HCT116 (cell line): ENCODE results near the gene FAR2. TPM values are rescaled to one million over a fixed set of nuclear protein-coding genes. Genes with fewer than 3 reads are reported as not detected.

ENCODE experiments used
- ATAC-seq: fragments of 200-7000 bp; cut with Tn5 transposase; 2 replicates; pipeline ENCODE4 v1.9.1; 2020; ENCODE audit warnings: mild to moderate bottlenecking, moderate library complexity
- BruUV-seq: library from RNA; stranded (reverse); fragments of 400-500 nt; replicated peaks from 2 replicates; lab custom pipeline; 2021; lab: Mats Ljungman, UMichigan
- CTCF ChIA-PET: fragments of 300-600 bp; sonication (Branson Sonifier 250); formaldehyde crosslinking; loops from one replicate; lab custom pipeline; 2021; ENCODE audit warnings: antibody characterized with exemption; lab: Charles Lee
- POLR2A ChIA-PET: fragments of 300-600, 350-600 bp; sonication (Branson Sonifier 250); formaldehyde crosslinking; loops from one replicate; lab custom pipeline; 2021; ENCODE audit warnings: antibody characterized with exemption; lab: Charles Lee
- RAD21 ChIA-PET, 2 experiments: fragments of 300-600 bp; sonication (Branson Sonifier 250); formaldehyde crosslinking; loops; one replicate each; lab custom pipeline; 2023; ENCODE audit warnings: low total read pairs in 2 of 2; ENCODE audit not compliant: uncharacterized antibody in 2 of 2, unreplicated experiment in 2 of 2, low non-redundant PET in 1 of 2; lab: Charles Lee
- DNase-seq: peaks from one replicate; pipeline ENCODE4 v3.0.0-alpha.2; 2010; ENCODE audit warnings: low read depth, low spot score
- H2AFZ ChIP-seq: fragments of 200-600 bp; shearing (Covaris generic), sonication (generic); 2 replicates; pipeline ENCODE4 v1.6.1; 2017; ENCODE audit warnings: low read depth, mixed run types, mixed read lengths, antibody characterized with exemption, low read length; ENCODE audit not compliant: poor library complexity, severe bottlenecking
- H3K27ac ChIP-seq: 2 replicates; pipeline ENCODE4 v1.5.1; 2012; ENCODE audit warnings: low read depth, low read length
- H3K27me3 ChIP-seq: fragments of 200-600 bp; sonication (generic); 2 replicates; pipeline ENCODE4 v1.6.1; 2016; ENCODE audit warnings: mixed run types, low read length, mixed read lengths; ENCODE audit not compliant: insufficient read depth
- H3K36me3 ChIP-seq, 2 experiments: fragments of 200-500 bp in 1 of 2; fragments of 200-600 bp in 1 of 2; sonication (Bioruptor generic) in 1 of 2; sonication (generic) in 1 of 2; 2 replicates each; pipeline versions ENCODE4 v1.5.1 to v1.6.1; 2014 to 2016; ENCODE audit warnings: low read length in 2 of 2, inconsistent platforms in 1 of 2, mixed read lengths in 1 of 2, mixed run types in 1 of 2; ENCODE audit not compliant: insufficient read depth in 2 of 2, control insufficient read depth in 1 of 2
- H3K4me1 ChIP-seq, 2 experiments: fragments of 200-600 bp in 1 of 2; sonication (generic) in 1 of 2; 2 replicates each; pipeline versions ENCODE4 v1.5.1 to v1.6.1; 2012 to 2017; ENCODE audit warnings: low read length in 2 of 2, inconsistent platforms in 1 of 2, mild to moderate bottlenecking in 1 of 2, mixed read lengths in 1 of 2, mixed run types in 1 of 2, moderate library complexity in 1 of 2; ENCODE audit not compliant: insufficient read depth in 2 of 2, control insufficient read depth in 1 of 2
- H3K4me2 ChIP-seq: fragments of 200-600 bp; sonication (generic); 2 replicates; pipeline ENCODE4 v1.6.1; 2017; ENCODE audit warnings: mixed run types, low read length, mixed read lengths
- H3K4me3 ChIP-seq, 2 experiments: fragments of 200-600 bp in 1 of 2; sonication (generic) in 1 of 2; replicated peaks in 1 of 2; 2 replicates each; pipeline ENCODE4 v1.5.1; 2011 to 2016; ENCODE audit warnings: low read length in 2 of 2, control low read depth in 1 of 2, low read depth in 1 of 2, mild to moderate bottlenecking in 1 of 2, mixed read lengths in 1 of 2, mixed run types in 1 of 2
- H3K79me2 ChIP-seq: fragments of 200-600 bp; sonication (generic); 2 replicates; pipeline ENCODE4 v1.6.1; 2017; ENCODE audit warnings: mild to moderate bottlenecking, mixed run types, low read length, moderate library complexity, mixed read lengths; ENCODE audit not compliant: insufficient read depth
- H3K9ac ChIP-seq: fragments of 200-600 bp; sonication (generic); 2 replicates; pipeline ENCODE4 v1.6.1; 2016; ENCODE audit warnings: low read length, mixed read lengths
- H3K9me2 ChIP-seq: fragments of 200-600 bp; sonication (generic), shearing (Covaris generic); 2 replicates; pipeline ENCODE4 v1.6.1; 2017; ENCODE audit warnings: mixed run types, mild to moderate bottlenecking, moderate library complexity; ENCODE audit not compliant: insufficient read depth
- H3K9me3 ChIP-seq, 2 experiments: fragments of 200-500 bp in 1 of 2; fragments of 200-600 bp in 1 of 2; sonication (Bioruptor generic) in 1 of 2; sonication (generic) in 1 of 2; 2 replicates each; pipeline ENCODE4 v1.6.1; 2014 to 2017; ENCODE audit warnings: low read length in 2 of 2, mixed read lengths in 2 of 2, inconsistent platforms in 1 of 2, low read depth in 1 of 2, mild to moderate bottlenecking in 1 of 2, mixed run types in 1 of 2, moderate library complexity in 1 of 2; ENCODE audit not compliant: control insufficient read depth in 1 of 2, insufficient read depth in 1 of 2
- H4K20me1 ChIP-seq: fragments of 200-600 bp; sonication (generic), shearing (Covaris generic); 2 replicates; pipeline ENCODE4 v1.6.1; 2017; ENCODE audit warnings: mixed run types, mild to moderate bottlenecking, moderate library complexity; ENCODE audit not compliant: insufficient read depth
- CBX3 ChIP-seq: IDR thresholded peaks from 2 replicates; pipeline ENCODE4 v1.6.1; 2012; ENCODE audit warnings: low read depth
- CEBPB ChIP-seq: IDR thresholded peaks from 2 replicates; pipeline ENCODE4 v1.6.1; 2012; ENCODE audit warnings: low read depth
- EGR1 ChIP-seq: IDR thresholded peaks from 2 replicates; pipeline ENCODE4 v1.6.1; 2012; ENCODE audit warnings: low read depth
- ELF1 ChIP-seq: IDR thresholded peaks from 2 replicates; pipeline ENCODE4 v1.6.1; 2012; ENCODE audit warnings: low read depth, borderline replicate concordance
- EZH2 ChIP-seq: fragments of 200-600 bp; sonication (generic); IDR thresholded peaks from 2 replicates; pipeline ENCODE4 v1.6.1; 2017; ENCODE audit warnings: antibody characterized with exemption, mixed run types
- EZH2phosphoT487 ChIP-seq: fragments of 200-600 bp; IDR thresholded peaks from 2 replicates; pipeline ENCODE4 v1.6.1; 2018; ENCODE audit warnings: antibody characterized with exemption, borderline replicate concordance
- FOSL1 ChIP-seq: IDR thresholded peaks from 2 replicates; pipeline ENCODE4 v1.6.1; 2012; ENCODE audit warnings: low read depth
- JUND ChIP-seq: IDR thresholded peaks from 2 replicates; pipeline ENCODE4 v1.6.1; 2012
- MAX ChIP-seq: IDR thresholded peaks from 2 replicates; pipeline ENCODE4 v1.6.1; 2012
- POLR2AphosphoS5 ChIP-seq: IDR thresholded peaks from 2 replicates; pipeline ENCODE4 v1.6.1; 2011; ENCODE audit warnings: mild to moderate bottlenecking, low read depth, low read length, moderate library complexity
- RAD21 ChIP-seq: IDR thresholded peaks from 2 replicates; pipeline ENCODE4 v1.6.1; 2012; ENCODE audit warnings: low read depth, mild to moderate bottlenecking
- SP1 ChIP-seq: IDR thresholded peaks from 2 replicates; pipeline ENCODE4 v1.6.1; 2012; ENCODE audit warnings: low read depth
- TCF7L2 ChIP-seq: IDR thresholded peaks from 2 replicates; pipeline ENCODE4 v1.7.0; 2011; ENCODE audit warnings: borderline replicate concordance, inconsistent platforms; ENCODE audit not compliant: insufficient read depth, insufficient read length; ENCODE audit errors: extremely low read depth
- YY1 ChIP-seq: IDR thresholded peaks from 2 replicates; pipeline ENCODE4 v1.6.1; 2011; ENCODE audit warnings: low read length, low read depth, moderate library complexity, mild to moderate bottlenecking; ENCODE audit not compliant: insufficient replicate concordance; ENCODE audit errors: extremely low read depth
- ZFX ChIP-seq: fragments of 450-650 bp; IDR thresholded peaks from 2 replicates; pipeline ENCODE4 v1.6.1; 2017
- intact Hi-C: fragments of 100-400 bp; cut with micrococcal nuclease; formaldehyde crosslinking; loops from 2 replicates; pipeline ENCODE4 v1.10.0; 2022
- total RNA-seq: library from RNA; stranded (reverse); gene quantifications from one replicate; pipeline ENCODE4 v1.2.1, GENCODE V29; 2021; ENCODE audit not compliant: unreplicated experiment
- TF ChIP-seq, protein P1 (sequence below), 3 experiments: fragments of 200-600 bp in 1 of 3; sonication (generic) in 1 of 3; IDR thresholded peaks in 2 of 3; conservative IDR thresholded peaks in 1 of 3; 2 replicates each; pipeline ENCODE4 v1.5.1; 2012 to 2017; ENCODE audit warnings: low read depth in 2 of 3, low read length in 2 of 3, antibody characterized with exemption in 1 of 3, borderline replicate concordance in 1 of 3, control low read depth in 1 of 3, mild to moderate bottlenecking in 1 of 3, mixed read lengths in 1 of 3, mixed run types in 1 of 3, moderate library complexity in 1 of 3; ENCODE audit not compliant: insufficient read depth in 1 of 3
- TF ChIP-seq, protein P2 (sequence below): IDR thresholded peaks from 2 replicates; pipeline ENCODE4 v1.6.1; 2011; ENCODE audit warnings: mild to moderate bottlenecking, low read length, moderate library complexity; ENCODE audit not compliant: insufficient replicate concordance; ENCODE audit errors: extremely low read depth

The FAR2 gene
- total RNA-seq, 1 experiment from 2014 or later: 9.7 TPM

GRCh38 chr12:29113101-29113500 lies 36.0 kb upstream of the FAR2 start:
- intact Hi-C loops: no loop called here
- Histone ChIP-seq H3K9ac (no peak overlapping the region), H3K27me3 (no peaks in the 10 kb centered on the region), H2AFZ (no peak overlapping the region), H3K79me2 (no peaks in the 10 kb centered on the region), H3K4me2 (peak overlapping the region; percentile 59), H3K27ac (peak overlapping the region; percentile 35), H3K4me1 (peaks cover 0 to 24% of the 10 kb centered on the region in 2 experiments; a peak in 1 of 4 replicates), H3K9me3 (no peaks in the 10 kb centered on the region), H3K4me3 (peak overlapping the region in 1 of 2 experiments; percentile 15; a peak in 1 of 4 replicates), H3K9me2 (no peaks in the 10 kb centered on the region), H3K36me3 (no peaks in the 10 kb centered on the region), H4K20me1 (no peaks in the 10 kb centered on the region)
- ATAC-seq (peak; percentile 87), DNase-seq (peak; percentile 41)
- no TSS peak for BruUV-seq
- TF ChIP-seq TCF7L2 (no peak), MAX (no peak), POLR2AphosphoS5 (no peak), CBX3 (peak; percentile 78; the same call in 1 of the 2 replicates), EGR1 (no peak), YY1 (no peak), EZH2 (no peak), SP1 (peak; percentile 59), FOSL1 (peak; percentile 69), EZH2phosphoT487 (no peak), CEBPB (no peak), JUND (peak; percentile 69; the same call in 1 of the 2 replicates)
- ChIA-PET POLR2A (no interaction called here), CTCF (no interaction called here), RAD21 (interaction anchor here in 1 of 2 experiments (0.6 kb wide), 1 partner anchor 23 kb away, joined by 3 read pairs; no protein-coding TSS in a partner anchor)

DNA sequence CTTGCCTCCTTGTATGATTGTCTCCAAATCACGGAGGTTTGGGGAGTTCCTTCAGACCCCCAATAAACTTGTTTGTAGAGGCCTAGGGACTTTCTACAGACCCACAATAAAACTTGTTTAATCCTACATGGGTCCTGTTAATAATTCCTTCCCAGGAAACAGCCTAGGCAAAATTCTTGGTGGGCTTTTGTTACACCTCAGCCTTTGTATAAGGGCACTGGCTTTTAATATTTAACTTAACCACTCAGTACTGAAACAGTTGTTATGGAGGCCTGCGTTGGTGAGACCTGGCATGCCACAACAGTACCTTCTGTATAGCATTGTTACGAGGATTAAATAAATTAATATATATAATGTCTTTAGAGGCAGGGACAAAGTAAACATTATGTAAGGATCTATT lies 32.7 kb upstream of the FAR2 start:
- CTCF ChIA-PET: no interaction called here
- H3K9me2 ChIP-seq: no peaks in the 10 kb centered on the region
- no peak for ATAC-seq
- TF ChIP-seq, protein P1, sequence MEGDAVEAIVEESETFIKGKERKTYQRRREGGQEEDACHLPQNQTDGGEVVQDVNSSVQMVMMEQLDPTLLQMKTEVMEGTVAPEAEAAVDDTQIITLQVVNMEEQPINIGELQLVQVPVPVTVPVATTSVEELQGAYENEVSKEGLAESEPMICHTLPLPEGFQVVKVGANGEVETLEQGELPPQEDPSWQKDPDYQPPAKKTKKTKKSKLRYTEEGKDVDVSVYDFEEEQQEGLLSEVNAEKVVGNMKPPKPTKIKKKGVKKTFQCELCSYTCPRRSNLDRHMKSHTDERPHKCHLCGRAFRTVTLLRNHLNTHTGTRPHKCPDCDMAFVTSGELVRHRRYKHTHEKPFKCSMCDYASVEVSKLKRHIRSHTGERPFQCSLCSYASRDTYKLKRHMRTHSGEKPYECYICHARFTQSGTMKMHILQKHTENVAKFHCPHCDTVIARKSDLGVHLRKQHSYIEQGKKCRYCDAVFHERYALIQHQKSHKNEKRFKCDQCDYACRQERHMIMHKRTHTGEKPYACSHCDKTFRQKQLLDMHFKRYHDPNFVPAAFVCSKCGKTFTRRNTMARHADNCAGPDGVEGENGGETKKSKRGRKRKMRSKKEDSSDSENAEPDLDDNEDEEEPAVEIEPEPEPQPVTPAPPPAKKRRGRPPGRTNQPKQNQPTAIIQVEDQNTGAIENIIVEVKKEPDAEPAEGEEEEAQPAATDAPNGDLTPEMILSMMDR (IDR thresholded peaks at IDR 0.05 in 2 of 3, conservative IDR thresholded peaks at IDR 0.05 in 1 of 3; ENCODE audit: borderline replicate concordance in 1 of 3, insufficient read depth in 1 of 3, low read depth in 2 of 3, low read length in 2 of 3): no peak
- no peak for TF ChIP-seq ZFX
- TF ChIP-seq, protein P2, sequence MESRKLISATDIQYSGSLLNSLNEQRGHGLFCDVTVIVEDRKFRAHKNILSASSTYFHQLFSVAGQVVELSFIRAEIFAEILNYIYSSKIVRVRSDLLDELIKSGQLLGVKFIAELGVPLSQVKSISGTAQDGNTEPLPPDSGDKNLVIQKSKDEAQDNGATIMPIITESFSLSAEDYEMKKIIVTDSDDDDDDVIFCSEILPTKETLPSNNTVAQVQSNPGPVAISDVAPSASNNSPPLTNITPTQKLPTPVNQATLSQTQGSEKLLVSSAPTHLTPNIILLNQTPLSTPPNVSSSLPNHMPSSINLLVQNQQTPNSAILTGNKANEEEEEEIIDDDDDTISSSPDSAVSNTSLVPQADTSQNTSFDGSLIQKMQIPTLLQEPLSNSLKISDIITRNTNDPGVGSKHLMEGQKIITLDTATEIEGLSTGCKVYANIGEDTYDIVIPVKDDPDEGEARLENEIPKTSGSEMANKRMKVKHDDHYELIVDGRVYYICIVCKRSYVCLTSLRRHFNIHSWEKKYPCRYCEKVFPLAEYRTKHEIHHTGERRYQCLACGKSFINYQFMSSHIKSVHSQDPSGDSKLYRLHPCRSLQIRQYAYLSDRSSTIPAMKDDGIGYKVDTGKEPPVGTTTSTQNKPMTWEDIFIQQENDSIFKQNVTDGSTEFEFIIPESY: no peak
- TF ChIP-seq EZH2: no peak
- no peak for TF ChIP-seq POLR2AphosphoS5
- TF ChIP-seq FOSL1: no peak
- no peak for TF ChIP-seq CBX3
- TF ChIP-seq ELF1: no peak
- no peak for TF ChIP-seq TCF7L2
- TF ChIP-seq RAD21: no peak

More for the DNA sequence above, 32.7 kb upstream of the FAR2 start:
- Histone ChIP-seq H3K27ac (no peak overlapping the region), H3K9me3 (no peaks in the 10 kb centered on the region), H3K79me2 (no peaks in the 10 kb centered on the region), H3K4me1 (peaks cover 0 to 24% of the 10 kb centered on the region in 2 experiments; a peak in 1 of 4 replicates), H3K27me3 (no peaks in the 10 kb centered on the region), H4K20me1 (no peaks in the 10 kb centered on the region), H2AFZ (no peak overlapping the region), H3K9ac (no peak overlapping the region), H3K4me2 (no peak overlapping the region), H3K36me3 (no peaks in the 10 kb centered on the region), H3K4me3 (no peak overlapping the region)
- no TSS peak for BruUV-seq
- ChIA-PET RAD21 (no interaction called here), POLR2A (no interaction called here)
- DNase-seq: no peak
- intact Hi-C loops: no loop called here
